ENCODE results near the gene PCA3. TPM values are rescaled to one million over a fixed set of nuclear protein-coding genes. Genes with fewer than 3 reads are reported as not detected.

The PCA3 gene
- total RNA-seq (2022) (not detected in 2 replicates), Bru-seq, nascent RNA (percentile 4 among the genes with signal in this experiment), BruChase-seq, experiment 1, labeled RNA remaining after a 6-hour chase (percentile 8 among the genes with signal in this experiment), BruChase-seq, experiment 2, labeled RNA remaining after a 2-hour chase (percentile 3 among the genes with signal in this experiment)
- long read RNA-seq, result 0 reads

- no TSS peak for BruUV-seq (replicated peaks)
- Mint-ChIP-seq H3K4me3 (ENCODE audit: low read depth, unreplicated experiment) (no peak within 1 kb of the TSS), H3K27me3 (ENCODE audit: unreplicated experiment) (peaks cover 59% of the 10 kb centered on the region), H3K4me1 (ENCODE audit: low read depth, unreplicated experiment) (no peaks in the 10 kb centered on the region), H3K27ac (ENCODE audit: unreplicated experiment) (no peak within 1 kb of the TSS), H3K9me3 (ENCODE audit: low read depth, unreplicated experiment) (peaks cover 2% of the 10 kb centered on the region), H3K36me3 (ENCODE audit: insufficient read depth, unreplicated experiment) (no peaks in the 10 kb centered on the region)
- no peak for DNase-seq
- intact Hi-C loops (cut with micrococcal nuclease; ENCODE audit: unreplicated experiment), result loop anchor here (5.0 kb wide), 1 partner anchor 388 kb away; no protein-coding TSS in a partner anchor
- TF ChIP-seq CTCF (IDR thresholded peaks at IDR 0.05; ENCODE audit: unreplicated experiment), result no peak
- CTCF ChIA-PET, result no interaction called here
Measured at GRCh38 chr9:76764138-76764537, at the start of gene PCA3. Gene PCA3, plus strand, starts transcription at chr9:76764438.

GRCh38 chr9:76716085-76716672, 48.1 kb upstream of the PCA3 start:
- no peak for DNase-seq
- TF ChIP-seq CTCF (IDR thresholded peaks at IDR 0.05; ENCODE audit: unreplicated experiment), result no peak
- H3K4me3 Mint-ChIP-seq (ENCODE audit: low read depth, unreplicated experiment), result no peak overlapping the region
- CTCF ChIA-PET, result interaction anchor here (0.9 kb wide), 1 partner anchor 163 kb away, joined by 5 read pairs; no protein-coding TSS in a partner anchor
- BruUV-seq (replicated peaks), result no TSS peak
- no peaks in the 10 kb centered on the region for H3K36me3 Mint-ChIP-seq (ENCODE audit: insufficient read depth, unreplicated experiment)
- no peaks in the 10 kb centered on the region for H3K9me3 Mint-ChIP-seq (ENCODE audit: low read depth, unreplicated experiment)
- H3K27ac Mint-ChIP-seq (ENCODE audit: unreplicated experiment), result no peak overlapping the region
- intact Hi-C loops (cut with micrococcal nuclease; ENCODE audit: unreplicated experiment), result no loop called here
- H3K4me1 Mint-ChIP-seq (ENCODE audit: low read depth, unreplicated experiment), result no peaks in the 10 kb centered on the region
- peaks cover 48% of the 10 kb centered on the region for H3K27me3 Mint-ChIP-seq (ENCODE audit: unreplicated experiment)

GRCh38 chr9:76717176-76717575, 47.1 kb upstream of the PCA3 start:
- no TSS peak for BruUV-seq (replicated peaks)
- H3K4me3 Mint-ChIP-seq (ENCODE audit: low read depth, unreplicated experiment), result no peak overlapping the region
- no peak for TF ChIP-seq CTCF (IDR thresholded peaks at IDR 0.05; ENCODE audit: unreplicated experiment)
- no peak overlapping the region for H3K27ac Mint-ChIP-seq (ENCODE audit: unreplicated experiment)
- CTCF ChIA-PET, result interaction anchor here (0.7 kb wide), 1 partner anchor 230 kb away, joined by 10 read pairs; no protein-coding TSS in a partner anchor
- DNase-seq, result no peak
- H3K27me3 Mint-ChIP-seq (ENCODE audit: unreplicated experiment), result peaks cover 38% of the 10 kb centered on the region
- H3K36me3 Mint-ChIP-seq (ENCODE audit: insufficient read depth, unreplicated experiment), result no peaks in the 10 kb centered on the region
- intact Hi-C loops (cut with micrococcal nuclease; ENCODE audit: unreplicated experiment), result no loop called here
- no peaks in the 10 kb centered on the region for H3K4me1 Mint-ChIP-seq (ENCODE audit: low read depth, unreplicated experiment)
- H3K9me3 Mint-ChIP-seq (ENCODE audit: low read depth, unreplicated experiment), result no peaks in the 10 kb centered on the region

- Mint-ChIP-seq H3K36me3 (ENCODE audit: insufficient read depth, unreplicated experiment) (no peaks in the 10 kb centered on the region), H3K27me3 (ENCODE audit: unreplicated experiment) (peaks cover 34% of the 10 kb centered on the region), H3K27ac (ENCODE audit: unreplicated experiment) (no peak overlapping the region), H3K9me3 (ENCODE audit: low read depth, unreplicated experiment) (no peaks in the 10 kb centered on the region), H3K4me1 (ENCODE audit: low read depth, unreplicated experiment) (no peaks in the 10 kb centered on the region), H3K4me3 (ENCODE audit: low read depth, unreplicated experiment) (no peak overlapping the region)
- CTCF ChIA-PET, result no interaction called here
- no peak for DNase-seq
- no TSS peak for BruUV-seq (replicated peaks)
- TF ChIP-seq CTCF (IDR thresholded peaks at IDR 0.05; ENCODE audit: unreplicated experiment), result no peak
- intact Hi-C loops (cut with micrococcal nuclease; ENCODE audit: unreplicated experiment), result no loop called here
Measured at GRCh38 chr9:76717613-76718012, 46.6 kb upstream of the PCA3 start.

All from Calu3 (cell line).